ENCODE measurements around the gene P2RY1. TPM values are rescaled to one million over a fixed set of nuclear protein-coding genes. Genes with fewer than 3 reads are reported as not detected.

P2RY1 gene
- total RNA-seq, 1 experiment from 2014 or later, result 1.7 TPM

DNA sequence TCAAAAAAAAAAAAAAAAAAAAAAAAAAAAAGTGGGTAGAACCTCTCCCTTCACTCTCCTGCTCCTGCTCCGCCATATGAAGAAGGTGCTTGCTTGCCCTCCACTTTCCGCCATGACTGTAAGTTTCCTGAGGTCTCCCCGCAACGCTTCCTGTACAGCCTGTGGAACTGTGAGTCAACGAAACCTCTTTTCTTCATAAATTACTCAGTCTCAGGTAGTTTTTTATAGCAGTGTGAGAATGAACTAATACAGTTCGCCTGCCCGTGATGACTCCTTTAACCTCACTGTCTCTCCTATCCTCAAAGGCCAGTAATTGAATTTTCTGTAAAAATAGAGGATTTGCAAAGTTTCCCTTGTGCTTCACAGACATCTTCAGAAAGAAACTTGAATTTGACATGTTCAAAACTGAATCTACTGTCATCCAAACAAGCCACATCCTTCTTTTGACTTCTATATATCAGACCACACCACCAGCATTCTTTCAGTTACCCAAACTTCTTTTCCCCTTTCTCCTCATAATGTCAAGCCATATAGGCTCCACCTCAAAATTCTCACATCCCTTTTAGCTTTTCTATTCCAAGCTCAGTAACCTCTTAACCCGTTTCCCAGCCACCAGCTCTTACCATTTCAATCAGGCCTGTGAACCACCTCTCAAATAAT, 44.3 kb downstream of the P2RY1 start:
- no peaks in the 10 kb centered on the region for H3K79me2 ChIP-seq (ENCODE audit: insufficient read depth, low read length)
- no peak overlapping the region for H2AFZ ChIP-seq (ENCODE audit: low read depth, low read length, poor library complexity, severe bottlenecking)
- H3K27ac ChIP-seq (ENCODE audit: low read depth, low read length), result no peak overlapping the region
- H3K9me3 ChIP-seq (ENCODE audit: control insufficient read depth in 1 of 2, insufficient read depth in 1 of 2, low read depth in 1 of 2, low read length in 2 of 2), result no peaks in the 10 kb centered on the region
- H3K4me2 ChIP-seq (ENCODE audit: low read length), result no peak overlapping the region
- H3K27me3 ChIP-seq (ENCODE audit: insufficient read depth, low read length), result no peaks in the 10 kb centered on the region
- no peak for ATAC-seq
- no peaks in the 10 kb centered on the region for H3K36me3 ChIP-seq (ENCODE audit: control insufficient read depth in 1 of 2, insufficient read depth in 2 of 2, low read length in 2 of 2)
- no peaks in the 10 kb centered on the region for H3K9me2 ChIP-seq (ENCODE audit: insufficient read depth)
- no peaks in the 10 kb centered on the region for H3K4me1 ChIP-seq (ENCODE audit: control insufficient read depth in 1 of 2, insufficient read depth in 2 of 2, low read length in 2 of 2)
- TF ChIP-seq POLR2AphosphoS5 (IDR thresholded peaks at IDR 0.05; ENCODE audit: low read depth, low read length), result no peak
- TF ChIP-seq FOSL1 (IDR thresholded peaks at IDR 0.05; ENCODE audit: low read depth), result no peak
- TF ChIP-seq, protein P1, sequence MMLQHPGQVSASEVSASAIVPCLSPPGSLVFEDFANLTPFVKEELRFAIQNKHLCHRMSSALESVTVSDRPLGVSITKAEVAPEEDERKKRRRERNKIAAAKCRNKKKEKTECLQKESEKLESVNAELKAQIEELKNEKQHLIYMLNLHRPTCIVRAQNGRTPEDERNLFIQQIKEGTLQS (IDR thresholded peaks at IDR 0.05), result no peak
- TF ChIP-seq SRF (IDR thresholded peaks at IDR 0.05; ENCODE audit: low read depth), result no peak
- no peak for TF ChIP-seq JUND (IDR thresholded peaks at IDR 0.05)
- no peak for TF ChIP-seq EGR1 (IDR thresholded peaks at IDR 0.05; ENCODE audit: low read depth)
- TF ChIP-seq, protein P2, sequence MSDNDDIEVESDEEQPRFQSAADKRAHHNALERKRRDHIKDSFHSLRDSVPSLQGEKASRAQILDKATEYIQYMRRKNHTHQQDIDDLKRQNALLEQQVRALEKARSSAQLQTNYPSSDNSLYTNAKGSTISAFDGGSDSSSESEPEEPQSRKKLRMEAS (IDR thresholded peaks at IDR 0.05), result no peak
- TF ChIP-seq TCF7L2 (IDR thresholded peaks at IDR 0.05; ENCODE audit: borderline replicate concordance, extremely low read depth, insufficient read depth, insufficient read length), result no peak
- no peak for TF ChIP-seq ZNF274 (IDR thresholded peaks at IDR 0.05; ENCODE audit: low read depth, low read length)
- TF ChIP-seq SP1 (IDR thresholded peaks at IDR 0.05; ENCODE audit: low read depth), result no peak
- TF ChIP-seq YY1 (IDR thresholded peaks at IDR 0.05; ENCODE audit: extremely low read depth, insufficient replicate concordance, low read depth, low read length), result no peak
- TF ChIP-seq, protein P3, sequence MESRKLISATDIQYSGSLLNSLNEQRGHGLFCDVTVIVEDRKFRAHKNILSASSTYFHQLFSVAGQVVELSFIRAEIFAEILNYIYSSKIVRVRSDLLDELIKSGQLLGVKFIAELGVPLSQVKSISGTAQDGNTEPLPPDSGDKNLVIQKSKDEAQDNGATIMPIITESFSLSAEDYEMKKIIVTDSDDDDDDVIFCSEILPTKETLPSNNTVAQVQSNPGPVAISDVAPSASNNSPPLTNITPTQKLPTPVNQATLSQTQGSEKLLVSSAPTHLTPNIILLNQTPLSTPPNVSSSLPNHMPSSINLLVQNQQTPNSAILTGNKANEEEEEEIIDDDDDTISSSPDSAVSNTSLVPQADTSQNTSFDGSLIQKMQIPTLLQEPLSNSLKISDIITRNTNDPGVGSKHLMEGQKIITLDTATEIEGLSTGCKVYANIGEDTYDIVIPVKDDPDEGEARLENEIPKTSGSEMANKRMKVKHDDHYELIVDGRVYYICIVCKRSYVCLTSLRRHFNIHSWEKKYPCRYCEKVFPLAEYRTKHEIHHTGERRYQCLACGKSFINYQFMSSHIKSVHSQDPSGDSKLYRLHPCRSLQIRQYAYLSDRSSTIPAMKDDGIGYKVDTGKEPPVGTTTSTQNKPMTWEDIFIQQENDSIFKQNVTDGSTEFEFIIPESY (IDR thresholded peaks at IDR 0.05; ENCODE audit: extremely low read depth, insufficient replicate concordance, low read length), result no peak
- TF ChIP-seq EZH2phosphoT487 (IDR thresholded peaks at IDR 0.05; ENCODE audit: borderline replicate concordance), result no peak
- ChIA-PET RAD21 (ENCODE audit: low non-redundant PET in 1 of 2, low total read pairs in 2 of 2, uncharacterized antibody in 2 of 2, unreplicated experiment in 2 of 2) (no interaction called here), POLR2A (no interaction called here), CTCF (no interaction called here)
- intact Hi-C loops (cut with micrococcal nuclease), result no loop called here
- DNase-seq (ENCODE audit: low read depth, low spot score), result no peak
- H3K4me3 ChIP-seq (replicated peaks in 1 of 2; ENCODE audit: low read depth in 1 of 2, low read length in 2 of 2), result no peak overlapping the region
- BruUV-seq (replicated peaks), result no TSS peak
- no peak overlapping the region for H3K9ac ChIP-seq (ENCODE audit: low read length)
- no peaks in the 10 kb centered on the region for H4K20me1 ChIP-seq (ENCODE audit: insufficient read depth)
